Middle frontal gyrus (tissue), 1 donor: ENCODE data around the gene HS3ST3A1.

Source experiments
- DNase-seq: peaks from one replicate; pipeline ENCODE4 v3.0.0-alpha.2; 2015; ENCODE audit warnings: low spot score; ENCODE audit errors: extremely low spot score

The HS3ST3A1 gene

GRCh38 chr17:13491916-13492736 lies 109.6 kb downstream of the HS3ST3A1 start:
- DNase-seq: no peak

DNA sequence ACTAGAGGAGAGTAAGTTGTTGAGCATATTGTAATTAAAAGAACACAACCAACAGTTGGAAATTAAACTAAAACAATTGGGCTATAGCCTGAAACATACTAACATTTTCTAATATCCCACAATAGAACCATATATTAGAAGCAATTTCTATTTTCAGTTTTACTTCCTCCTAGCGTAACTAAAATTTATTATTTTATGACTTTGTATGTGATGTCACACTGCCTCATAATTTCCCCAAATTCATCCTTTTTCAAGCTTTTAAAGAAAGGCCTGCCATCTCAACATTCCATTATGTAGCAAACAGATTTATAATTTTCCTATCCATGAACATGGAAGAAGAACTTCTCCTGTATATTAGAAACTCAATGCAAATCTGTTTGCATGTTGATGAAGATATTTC lies 110.2 kb downstream of the HS3ST3A1 start:
- no peak for DNase-seq

- DNase-seq: no peak
Observed at GRCh38 chr17:13490906-13491482, 110.7 kb downstream of the HS3ST3A1 start.

- DNase-seq: no peak
Observed at GRCh38 chr17:13490427-13490826, 111.3 kb downstream of the HS3ST3A1 start.

DNA sequence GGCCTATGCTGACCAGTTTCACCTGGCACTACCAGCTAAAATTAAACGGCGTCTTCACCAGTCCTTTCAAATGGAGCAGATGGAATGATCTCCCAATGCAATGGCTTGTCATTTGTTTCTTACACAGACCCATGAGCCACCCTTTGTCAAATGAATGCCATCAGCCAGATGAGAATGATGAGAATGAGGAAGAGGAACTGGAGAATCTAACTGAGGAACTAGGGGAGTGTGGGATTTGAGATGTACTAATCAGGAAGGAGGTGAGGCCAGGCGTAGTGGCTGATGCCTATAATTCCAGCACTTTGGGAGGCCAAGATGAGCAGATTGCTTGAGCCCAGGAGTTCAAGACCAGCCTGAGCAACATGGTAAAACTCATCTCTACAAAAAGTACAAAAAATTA lies 116.4 kb downstream of the HS3ST3A1 start:
- no peak for DNase-seq

DNA sequence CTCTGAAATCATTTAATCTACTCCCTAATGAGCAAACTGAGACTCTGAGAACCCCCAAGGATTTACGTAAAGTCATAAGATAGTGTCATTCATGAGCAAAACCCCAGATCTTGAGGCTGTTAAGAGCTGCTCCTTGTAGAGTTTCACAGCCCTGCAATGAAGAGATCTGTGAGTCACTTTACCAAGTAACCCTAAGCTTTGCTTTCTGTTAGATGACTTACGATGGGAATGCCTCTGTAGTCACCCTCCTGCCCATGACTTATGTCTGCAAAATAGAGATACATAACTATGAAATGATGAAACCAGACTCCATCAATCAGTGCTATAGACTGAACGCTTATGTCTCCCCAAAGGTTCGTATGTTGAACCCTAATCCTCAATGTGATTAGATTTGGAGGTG lies 117.7 kb downstream of the HS3ST3A1 start:
- no peak for DNase-seq

GRCh38 chr17:13480877-13481276 lies 120.9 kb downstream of the HS3ST3A1 start:
- DNase-seq: no peak

DNA sequence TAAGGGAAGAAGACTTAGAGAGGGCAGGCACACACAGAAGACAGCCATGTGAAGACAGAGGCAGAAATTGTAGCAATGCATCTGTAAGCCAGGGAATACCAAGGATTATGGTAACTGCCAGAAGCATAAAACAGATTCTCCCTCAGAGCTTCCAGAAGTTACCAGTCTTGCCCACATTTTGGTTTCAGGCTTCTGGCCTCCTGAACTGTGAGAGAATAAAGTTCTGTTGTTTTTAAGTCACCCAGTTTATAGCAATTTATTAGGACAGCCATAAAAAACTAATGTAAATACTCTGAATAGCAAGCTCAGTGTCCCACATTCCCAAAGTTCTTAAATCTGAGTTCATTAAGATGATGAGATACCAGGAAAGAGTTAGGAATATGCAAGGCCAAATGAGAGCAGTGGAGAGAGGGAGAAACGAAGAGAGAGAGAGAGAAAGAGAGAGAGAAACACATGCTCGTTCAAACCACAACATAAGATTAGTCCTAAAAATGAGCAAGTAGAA lies 123.4 kb downstream of the HS3ST3A1 start:
- no peak for DNase-seq

DNA sequence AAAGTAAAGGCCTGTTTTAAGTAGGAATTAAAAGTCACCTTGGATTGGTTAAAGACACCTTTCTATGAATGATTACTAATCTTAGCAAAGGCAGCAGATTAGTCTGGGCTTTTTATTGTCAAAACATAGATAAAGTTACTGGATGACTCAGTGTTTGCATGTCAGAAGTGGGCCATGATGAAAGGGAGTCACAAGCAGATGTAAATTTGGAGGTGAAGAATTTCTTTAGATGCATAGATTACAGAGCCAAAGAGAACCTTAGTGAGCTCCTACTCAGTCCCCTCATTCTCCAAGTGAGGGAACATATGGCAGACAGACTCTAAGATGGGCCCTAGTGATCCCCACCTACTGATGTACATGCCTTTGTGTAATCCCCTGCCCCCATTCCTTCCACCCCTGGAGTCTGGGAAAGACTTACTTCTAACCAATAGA lies 124.5 kb downstream of the HS3ST3A1 start:
- no peak for DNase-seq

GRCh38 chr17:13476720-13477119 lies 125.0 kb downstream of the HS3ST3A1 start:
- DNase-seq: no peak

- DNase-seq: no peak
Observed at GRCh38 chr17:13475574-13476223, 126.0 kb downstream of the HS3ST3A1 start.

- no peak for DNase-seq
Observed at GRCh38 chr17:13474073-13474800, 127.5 kb downstream of the HS3ST3A1 start.

- DNase-seq: no peak
Observed at GRCh38 chr17:13465678-13466077, 136.1 kb downstream of the HS3ST3A1 start.

DNA sequence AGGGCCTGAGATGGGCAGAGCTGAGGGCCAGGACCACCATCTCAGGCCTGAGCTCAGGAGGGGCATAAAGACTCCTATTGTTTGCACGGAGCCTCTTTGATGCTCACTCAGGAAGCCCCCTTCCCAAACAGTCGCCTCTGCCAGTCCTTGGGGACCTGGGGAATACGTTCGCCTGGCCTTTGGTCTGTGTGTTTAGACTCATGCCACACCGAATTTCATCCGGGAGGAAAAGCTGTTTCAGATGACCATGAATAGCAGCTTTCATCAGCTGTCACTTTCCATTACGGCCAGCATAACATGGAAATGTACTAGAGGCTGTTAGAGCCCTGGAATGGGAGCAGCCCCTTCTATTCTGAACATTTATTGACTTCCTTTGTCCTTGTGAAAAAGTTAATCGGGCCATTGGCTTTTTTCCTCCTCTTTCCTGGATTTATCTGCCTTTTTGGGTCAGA lies 139.0 kb downstream of the HS3ST3A1 start:
- no peak for DNase-seq

- no peak for DNase-seq
Observed at GRCh38 chr17:13462146-13462545, 139.6 kb downstream of the HS3ST3A1 start.

DNA sequence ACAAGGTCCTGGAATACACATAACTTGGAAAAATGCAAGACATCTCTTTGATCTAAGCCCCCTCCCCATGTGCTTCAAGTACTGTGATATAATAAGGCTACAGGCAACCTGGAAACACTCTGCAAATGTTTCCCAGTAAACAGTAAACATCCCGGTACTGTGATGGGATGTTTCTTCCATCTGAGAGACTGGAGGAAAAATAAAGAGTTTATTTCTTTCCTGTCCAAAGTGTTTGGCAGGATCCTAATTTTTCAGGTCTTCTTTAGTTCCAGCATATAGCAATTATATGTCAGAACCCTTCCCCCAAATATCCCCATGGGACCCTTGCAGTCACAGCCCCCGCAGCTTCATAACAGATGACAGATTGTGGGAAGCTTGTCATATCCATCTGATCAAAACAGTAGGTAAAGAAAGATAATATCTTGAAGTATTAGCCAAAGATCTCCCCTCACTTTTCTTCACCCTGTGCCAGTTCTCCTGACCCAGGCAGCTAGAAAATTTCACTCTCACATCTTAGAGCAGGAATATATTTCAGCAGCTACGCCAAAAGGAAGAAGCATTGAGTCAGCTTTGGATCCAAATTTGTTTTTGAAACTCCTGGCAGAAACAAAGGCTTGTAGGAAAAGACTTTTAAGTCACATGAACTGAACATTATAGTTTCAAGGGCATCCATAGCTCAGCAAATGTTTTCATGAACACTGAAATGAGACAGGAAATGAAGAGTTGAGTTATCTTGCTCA lies 141.3 kb downstream of the HS3ST3A1 start:
- no peak for DNase-seq

DNA sequence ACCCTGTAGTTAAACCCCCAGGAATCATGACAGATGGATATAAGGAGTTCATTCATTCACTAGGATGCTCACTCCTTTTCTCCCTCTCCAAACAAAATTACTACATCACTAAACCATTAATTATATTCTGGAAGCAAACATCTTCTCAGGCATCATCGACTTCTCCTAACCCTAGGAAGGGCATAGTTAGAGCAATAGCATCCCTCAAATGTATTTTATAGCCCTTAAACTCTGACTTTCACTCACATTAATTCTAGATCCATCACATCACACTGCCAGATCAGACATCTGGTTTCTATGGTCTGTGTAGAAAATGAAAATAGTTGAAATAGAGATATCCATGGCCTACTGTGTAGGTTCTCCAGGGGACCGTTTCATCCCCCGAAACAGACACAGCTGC lies 143.9 kb downstream of the HS3ST3A1 start:
- no peak for DNase-seq
